GM21786 (cell line): ENCODE data around the gene CATSPERE.

Source experiments
- ATAC-seq: cut with Tn5 transposase; IDR thresholded peaks from one replicate; pipeline ENCODE4 v1.9.1; 2021; ENCODE audit not compliant: unreplicated experiment

The CATSPERE gene

DNA sequence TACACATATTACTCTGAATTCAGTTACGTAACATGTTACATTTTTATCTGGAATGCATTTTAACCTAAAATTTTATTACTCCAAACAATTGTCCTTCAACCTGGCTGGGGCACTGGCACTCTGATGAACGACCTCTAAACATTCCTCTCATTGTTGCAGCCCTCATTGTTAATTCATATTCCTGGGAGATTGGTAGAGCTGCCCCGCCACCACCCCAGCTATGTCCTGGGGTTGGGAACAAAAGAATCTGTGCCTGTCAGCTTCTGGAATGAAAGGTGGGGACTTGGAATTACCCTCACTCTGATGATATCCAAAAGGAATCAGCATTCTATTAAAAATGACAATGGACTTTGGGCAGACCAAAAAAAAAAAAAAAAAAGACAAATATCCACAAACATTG, 153.8 kb downstream of the CATSPERE start:
- ATAC-seq = no peak

DNA sequence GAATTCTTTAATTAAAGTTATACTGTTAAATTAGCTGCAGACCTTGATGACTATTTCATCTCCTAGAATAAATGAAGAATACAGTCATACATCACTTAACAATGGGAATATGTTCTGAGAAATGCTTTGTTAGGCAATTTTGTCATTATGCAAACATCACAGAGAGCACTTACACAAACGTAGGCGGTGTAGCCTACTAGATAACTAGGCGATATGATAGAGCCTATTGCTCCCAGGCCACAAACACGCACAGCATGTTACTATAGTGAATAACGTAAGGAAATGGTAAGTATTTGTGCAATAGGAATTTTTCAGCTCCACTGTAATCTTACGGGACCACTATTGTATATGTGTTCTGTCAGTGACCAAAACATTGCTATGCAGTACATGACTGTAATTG, 154.2 kb downstream of the CATSPERE start:
- no peak for ATAC-seq

GRCh38 chr1:244626709-244627108, 165.6 kb downstream of the CATSPERE start:
- ATAC-seq = no peak

- ATAC-seq = no peak
These were observed 167.7 kb downstream of the CATSPERE start for GRCh38 chr1:244628789-244629188.

- ATAC-seq = no peak
These were observed 172.1 kb downstream of the CATSPERE start for GRCh38 chr1:244633140-244633539.

- ATAC-seq = no peak
These were observed 173.5 kb downstream of the CATSPERE start for GRCh38 chr1:244634546-244634945.

DNA sequence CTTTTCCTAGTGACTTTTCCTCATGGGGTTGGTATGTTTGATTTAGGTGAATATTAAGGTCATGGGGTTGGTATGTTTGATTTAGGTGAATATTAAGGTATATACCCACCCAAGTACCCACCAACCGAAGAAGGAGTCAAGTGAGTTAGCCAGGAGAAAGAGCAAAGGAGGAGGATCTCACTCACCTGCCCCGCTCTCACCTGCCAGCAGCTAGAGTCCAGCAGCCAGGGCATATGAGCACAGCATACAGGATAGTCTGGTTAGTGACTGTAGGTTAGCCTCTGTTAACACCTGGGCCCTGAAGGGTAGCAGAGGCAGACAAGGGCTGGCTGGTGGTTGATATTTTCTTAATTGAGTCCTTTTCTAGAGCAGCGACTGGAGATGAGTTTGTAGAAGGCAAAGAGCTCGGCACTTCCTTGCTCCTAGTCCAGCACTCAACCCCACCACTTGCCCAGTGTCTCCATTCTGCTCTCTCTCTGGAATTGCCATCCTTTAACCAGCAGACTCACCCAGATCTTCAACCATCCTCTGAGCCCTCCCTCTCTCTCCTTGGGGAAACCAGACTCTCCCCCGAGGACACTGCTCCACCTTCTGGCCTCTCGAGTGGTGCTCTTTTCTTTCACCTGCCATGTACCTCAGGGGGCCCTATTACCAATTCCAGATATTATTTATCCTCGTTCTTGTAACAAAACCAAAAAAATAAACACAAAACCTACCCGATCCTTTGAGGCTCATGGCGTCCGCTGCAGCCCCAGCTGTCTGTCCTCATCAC, 175.6 kb downstream of the CATSPERE start:
- no peak for ATAC-seq

GRCh38 chr1:244639561-244639960, 178.5 kb downstream of the CATSPERE start:
- ATAC-seq = no peak

DNA sequence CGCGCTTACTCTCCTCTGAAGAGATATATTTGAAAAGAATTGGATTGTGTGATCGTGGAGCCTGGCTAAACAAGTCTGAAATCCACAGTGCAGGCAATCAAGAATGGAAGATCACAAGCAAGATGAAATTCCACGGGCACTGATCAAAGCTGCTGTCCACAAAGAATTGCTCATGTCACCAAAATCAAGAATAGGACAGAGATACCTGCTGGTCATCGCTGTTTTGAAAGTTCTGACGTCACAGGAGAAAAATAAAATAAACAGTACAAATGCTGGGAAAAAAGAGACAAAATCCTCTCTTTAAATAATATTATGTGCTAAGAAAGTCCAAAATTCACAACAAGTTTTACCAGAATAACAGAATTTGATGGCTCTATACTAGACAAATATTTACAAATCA, 179.8 kb downstream of the CATSPERE start:
- no peak for ATAC-seq

DNA sequence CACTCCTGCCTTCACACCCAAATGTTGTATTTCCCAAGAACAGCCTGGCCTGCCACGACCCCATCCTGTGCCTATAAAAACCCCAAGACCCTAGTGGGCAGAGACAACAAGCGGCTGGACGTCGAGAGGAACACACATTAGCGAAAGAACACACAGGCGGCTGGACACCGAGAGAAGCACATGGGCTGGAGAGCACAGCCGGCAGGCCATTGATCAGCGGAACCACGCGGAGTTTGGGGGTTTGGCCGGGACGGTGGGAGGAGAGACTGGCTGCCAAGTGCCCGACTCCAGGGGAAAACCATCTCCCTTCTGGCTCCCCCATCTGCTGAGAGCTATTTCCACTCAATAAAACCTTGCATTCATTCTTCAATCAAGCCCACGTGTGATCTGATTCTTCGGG, 181.5 kb downstream of the CATSPERE start:
- no peak for ATAC-seq

DNA sequence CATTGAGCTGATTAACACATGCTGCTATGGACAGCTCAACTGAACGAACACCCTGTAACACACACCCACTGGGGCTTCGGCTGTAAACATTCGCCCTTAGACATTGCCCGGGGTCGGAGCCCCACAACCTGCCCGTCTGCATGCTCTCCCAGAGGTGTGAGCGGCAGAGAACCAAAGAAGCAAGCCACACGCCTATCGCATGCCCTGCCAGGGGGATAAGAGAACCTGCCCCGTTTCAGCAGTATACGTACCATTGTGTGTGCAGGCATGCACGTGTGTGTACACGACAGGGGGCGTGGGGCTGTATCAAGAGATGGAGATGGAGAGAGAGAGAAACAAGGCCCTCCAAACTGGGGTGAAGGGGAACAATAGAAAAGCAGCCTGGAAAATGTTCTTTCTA, 181.9 kb downstream of the CATSPERE start:
- no peak for ATAC-seq

GRCh38 chr1:244645414-244645813, 184.3 kb downstream of the CATSPERE start:
- ATAC-seq = no peak

- ATAC-seq = no peak
These were observed 184.8 kb downstream of the CATSPERE start for GRCh38 chr1:244645890-244646289.

DNA sequence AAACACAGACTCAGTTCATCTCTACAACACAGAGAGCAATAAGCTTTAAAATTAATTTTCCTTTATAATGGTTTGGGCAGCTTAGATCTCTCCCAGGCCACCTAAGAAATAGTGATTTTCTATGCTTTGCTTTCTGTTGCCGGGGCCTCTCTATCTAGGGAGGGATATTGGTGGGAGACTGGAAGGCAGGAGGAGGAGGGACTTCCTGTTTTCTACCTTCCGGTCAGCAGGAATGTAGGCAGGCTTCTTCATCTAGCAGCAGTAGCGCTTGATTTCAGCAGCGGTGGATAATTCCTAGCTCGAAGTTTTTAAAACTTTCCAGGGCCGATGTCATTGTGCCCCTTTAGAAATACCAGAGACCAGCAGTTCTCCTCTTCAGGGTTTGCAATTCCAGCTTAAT, 186.7 kb downstream of the CATSPERE start:
- ATAC-seq = no peak

DNA sequence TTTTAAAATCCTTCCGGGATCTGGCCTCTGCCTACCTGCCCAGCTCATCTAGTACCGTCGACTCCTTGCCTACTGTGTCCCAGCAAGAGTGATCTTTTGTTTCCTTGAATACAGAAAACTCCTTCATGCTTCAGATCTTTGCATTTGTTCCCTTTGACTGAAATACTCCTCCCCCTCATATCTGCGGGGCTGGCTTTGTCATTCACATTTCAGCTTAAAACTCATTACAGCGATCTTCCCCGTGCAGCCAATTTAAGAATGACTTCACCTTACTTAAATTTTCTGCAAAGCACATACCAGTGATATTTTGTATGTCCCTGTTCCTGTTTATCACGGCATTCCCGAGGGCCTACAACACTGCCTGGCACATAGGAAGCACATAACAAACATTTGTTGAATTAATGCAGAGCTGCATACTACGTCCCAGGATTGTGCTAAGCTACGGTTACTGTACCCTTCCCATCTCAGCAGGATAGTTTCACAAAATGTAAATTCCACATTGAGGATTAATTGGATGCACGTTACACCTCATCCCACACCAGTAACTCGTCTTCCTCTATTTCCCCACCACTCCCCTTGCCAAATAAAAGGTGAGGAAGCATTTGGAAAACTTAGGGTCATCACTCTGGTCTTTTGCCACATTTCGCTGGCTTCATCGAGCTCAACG, 191.0 kb downstream of the CATSPERE start:
- no peak for ATAC-seq

DNA sequence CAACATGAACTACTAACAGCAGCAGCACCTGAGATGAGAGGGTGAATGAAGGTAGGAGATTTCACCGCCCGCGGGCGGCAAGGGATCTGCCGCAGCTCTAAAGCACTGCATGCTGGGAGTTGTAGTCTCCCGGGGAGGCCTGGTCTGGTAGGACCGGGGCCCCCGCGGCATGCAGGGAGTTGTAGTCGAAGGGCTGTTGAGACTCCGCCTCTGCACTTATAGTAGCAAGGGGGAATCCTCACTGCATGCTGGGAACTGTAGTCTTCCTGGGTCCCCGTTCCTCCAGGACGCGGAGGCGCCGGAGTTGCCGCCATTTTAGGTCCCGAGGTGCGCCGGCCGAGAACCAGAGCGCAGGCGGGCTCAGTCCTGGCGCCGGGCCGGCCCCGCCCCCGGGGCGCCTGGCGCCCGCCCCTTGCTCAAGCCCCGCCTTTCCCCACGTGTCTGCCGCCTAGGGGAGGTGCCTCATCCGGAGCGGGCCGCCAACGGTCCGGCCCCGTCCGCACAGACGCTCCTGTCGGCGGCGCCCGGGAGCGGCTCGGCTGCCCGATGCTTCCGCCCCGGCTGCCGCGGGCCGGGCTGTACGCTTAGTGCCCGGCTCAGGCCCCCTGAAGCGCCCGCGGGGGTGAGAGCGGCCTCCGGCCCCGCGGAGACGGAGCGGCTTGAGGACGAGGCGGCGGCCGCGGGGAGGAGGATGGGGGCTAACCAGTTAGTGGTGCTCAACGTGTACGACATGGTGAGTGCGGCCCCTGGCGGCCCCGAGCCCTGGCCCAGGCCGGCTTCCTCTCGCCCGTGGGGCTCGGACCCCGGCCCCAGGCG, 191.8 kb downstream of the CATSPERE start, which contains the start of gene DESI2:
Gene DESI2 (plus strand): TSS at position 504 of the 816 bp plus-strand sequence. CDS start 188 bp downstream, at position 692.
- peak; percentile 94 for ATAC-seq

GRCh38 chr1:244653439-244654107, 192.5 kb downstream of the CATSPERE start:
- ATAC-seq = no peak

DNA sequence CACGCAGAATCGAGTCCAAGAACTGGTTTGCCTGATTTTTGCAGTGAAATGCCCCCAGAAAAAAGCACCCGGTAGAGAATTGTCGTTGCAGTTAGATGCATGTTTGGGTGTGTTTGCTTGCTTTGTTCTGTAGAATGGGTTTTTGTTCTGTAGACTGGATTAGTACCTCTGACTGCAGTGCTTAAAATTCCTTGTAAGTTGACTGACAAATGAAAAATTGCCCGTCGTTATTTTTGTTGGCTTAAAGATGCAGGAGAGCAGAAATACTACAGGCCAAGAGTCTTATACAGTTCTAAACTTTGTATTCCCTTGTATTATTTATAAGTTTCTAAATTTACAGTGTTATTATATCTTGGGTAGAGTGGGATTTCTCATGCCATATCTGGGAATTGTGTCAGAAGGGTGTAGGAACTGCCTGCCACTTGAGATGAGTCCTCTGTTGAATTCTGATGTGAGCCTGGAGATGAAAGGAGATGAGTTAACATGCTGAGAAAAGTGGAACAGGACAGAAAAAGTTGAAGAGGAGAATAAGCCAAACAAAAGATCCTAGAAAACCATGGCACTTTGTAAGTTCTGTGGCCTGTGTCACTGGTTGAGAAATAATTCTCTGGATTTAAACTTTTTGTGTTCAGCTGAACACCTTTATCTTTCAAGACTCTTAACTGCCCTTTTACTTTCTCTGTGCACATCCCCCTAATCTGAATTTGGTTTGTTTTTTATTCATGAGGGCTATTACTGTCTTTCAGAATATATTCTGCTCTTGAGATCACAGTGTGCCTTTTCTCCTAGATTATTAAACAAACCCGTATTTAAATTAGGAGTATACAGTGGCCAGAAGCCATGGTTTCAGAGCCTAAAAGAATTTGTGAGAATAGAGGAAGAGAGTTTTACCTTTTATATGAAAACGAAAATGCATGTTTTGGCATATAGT, 193.3 kb downstream of the CATSPERE start:
- no peak for ATAC-seq

DNA sequence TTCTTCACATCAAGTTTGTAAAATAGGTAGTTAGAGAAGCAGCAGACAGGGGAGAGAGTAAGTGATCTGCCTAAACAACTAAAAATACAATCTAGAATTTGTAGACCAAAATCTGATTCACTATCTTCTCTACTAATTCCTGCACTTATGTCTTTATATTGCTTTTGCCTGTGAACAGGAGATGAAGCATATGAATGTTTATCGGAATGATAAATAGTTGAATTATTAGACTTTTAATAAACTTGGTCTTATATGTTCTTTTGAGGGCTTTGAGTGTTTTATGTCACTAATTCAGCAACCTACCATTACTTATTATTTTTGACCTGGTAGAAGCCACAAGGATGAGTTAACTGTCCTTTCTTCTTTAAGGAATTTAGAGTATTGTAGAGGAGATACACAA, 194.1 kb downstream of the CATSPERE start:
- no peak for ATAC-seq

DNA sequence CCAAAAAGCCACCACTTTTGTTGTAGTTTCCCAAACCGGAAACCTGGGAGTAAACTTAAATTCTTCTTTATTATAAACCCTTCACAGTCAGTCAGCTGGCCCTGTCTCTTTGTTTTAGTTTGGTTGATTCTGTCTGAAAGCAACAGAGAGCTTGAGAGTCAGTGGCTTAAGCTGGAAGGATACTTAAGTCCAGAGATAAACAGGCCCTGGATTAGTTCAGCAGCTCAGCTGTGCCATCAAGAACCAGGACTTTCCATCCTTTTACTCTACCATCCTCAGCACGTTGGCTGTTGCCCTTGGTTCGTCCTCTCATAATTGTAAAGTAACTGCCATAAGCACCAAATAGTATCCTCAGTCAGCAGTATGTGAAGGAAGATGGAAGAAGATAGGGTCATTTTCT, 196.3 kb downstream of the CATSPERE start:
- ATAC-seq = no peak
